A549 (cell line): Measurements from ENCODE around the gene REV1.

Experiments used
- CBX2 ChIP-seq: fragments of 200-600 bp; sonication (generic); IDR thresholded peaks from 2 replicates; pipeline ENCODE4 v1.6.1; 2016; ENCODE audit warnings: low read depth, mild to moderate bottlenecking, borderline replicate concordance
- CHD2 ChIP-seq: fragments of 150-350 bp; IDR thresholded peaks from 2 replicates; pipeline ENCODE4 v1.6.1; 2014; ENCODE audit warnings: low read length; ENCODE audit not compliant: partially characterized antibody
- HMGXB4 ChIP-seq: fragments of 250-450 bp; sonication (Bioruptor Pico); IDR thresholded peaks from 2 replicates; pipeline ENCODE4 v1.5.0; 2021; ENCODE audit warnings: mild to moderate bottlenecking, moderate library complexity, borderline replicate concordance
- PHF8 ChIP-seq: fragments of 200-600 bp; sonication (generic); IDR thresholded peaks from 2 replicates; pipeline ENCODE4 v1.6.1; 2016; ENCODE audit warnings: low read depth, mild to moderate bottlenecking, antibody characterized with exemption, moderate library complexity, borderline replicate concordance
- ZSCAN20 ChIP-seq: fragments of 250-450 bp; sonication (Bioruptor Pico); IDR thresholded peaks from 2 replicates; pipeline ENCODE4 v1.8.0; 2022; ENCODE audit warnings: mild to moderate bottlenecking, moderate library complexity

DNA sequence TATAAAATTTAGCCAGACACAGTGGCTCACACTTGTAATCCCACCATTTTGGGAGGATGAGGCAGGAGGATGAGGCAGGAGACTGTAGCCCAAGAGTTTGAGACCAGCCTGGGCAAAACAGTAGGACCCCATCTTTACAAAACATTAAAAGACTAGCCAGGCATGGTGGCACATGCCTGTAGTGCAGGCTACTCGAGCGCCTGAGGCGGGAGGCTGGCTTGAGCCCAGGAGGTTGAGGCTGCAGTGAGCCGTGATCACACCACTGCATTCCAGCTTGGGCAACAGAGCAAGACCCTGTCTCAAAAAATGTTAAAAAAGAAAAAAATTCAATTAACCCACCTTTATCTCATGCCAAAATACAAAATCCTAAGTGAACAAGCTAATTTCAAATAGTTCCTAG is 4.0 kb downstream of the REV1 start:
- TF ChIP-seq CBX2 (no peak), CHD2 (no peak), HMGXB4 (CRISPR knock-in tag) (no peak), PHF8 (no peak), ZSCAN20 (CRISPR knock-in tag) (no peak)
